K562 (cell line): ENCODE data around the gene RTF1. TPM values are rescaled to one million over a fixed set of nuclear protein-coding genes. Genes with fewer than 3 reads are reported as not detected.

ENCODE experiments used
- ATAC-seq: fragments of 200-7000 bp; cut with Tn5 transposase; 3 replicates; pipeline ENCODE4 v1.9.1; 2020; ENCODE audit warnings: moderate library complexity
- BruUV-seq: library from RNA; stranded (reverse); fragments of 400-500 nt; replicated peaks from 2 replicates; lab custom pipeline; 2021; lab: Mats Ljungman, UMichigan
- CTCF ChIA-PET: fragments of 300-600 bp; formaldehyde crosslinking; extraction: SDS; loops from one replicate; lab custom pipeline; 2021; ENCODE audit warnings: low intra/inter-chr PET ratio; lab: Yijun Ruan, JAX
- POLR2A ChIA-PET: fragments of 300-600, 350-650 bp; sonication (Branson Sonifier 250); formaldehyde crosslinking; extraction: SDS; loops from one replicate; lab custom pipeline; 2021; ENCODE audit warnings: antibody characterized with exemption, inconsistent platforms; lab: Yijun Ruan, JAX
- DNase-seq, 4 experiments: peaks; one replicate each; pipeline versions ENCODE4 v3.0.0 to v3.0.0-alpha.2; 2011 to 2018; ENCODE audit warnings: low spot score in 3 of 4, mixed read lengths in 3 of 4; ENCODE audit errors: extremely low read depth in 1 of 4
- FAIRE-seq: peaks from 2 replicates; lab custom pipeline; 2011; peaks lifted over from hg19 to GRCh38; lab: Jason Lieb, UNC
- H2AFZ ChIP-seq: 2 replicates; pipeline ENCODE4 v1.6.0; 2011; ENCODE audit warnings: low read depth, low read length, control low read depth, inconsistent platforms
- H3K27ac ChIP-seq: fragments of 200-600 bp; 3 replicates; pipeline ENCODE4 v1.8.0; 2011; ENCODE audit warnings: low read depth, mild to moderate bottlenecking, control low read depth, inconsistent platforms, low read length, moderate library complexity, mixed read lengths; ENCODE audit errors: extremely low read depth
- H3K27me3 ChIP-seq, 2 experiments: fragments of 300-600 bp in 1 of 2; 2 replicates in 1 of 2; 3 replicates in 1 of 2; pipeline versions ENCODE4 v1.6.0 to v1.8.0; 2011; ENCODE audit warnings: inconsistent platforms in 2 of 2, low read length in 2 of 2, mild to moderate bottlenecking in 1 of 2, mixed read lengths in 1 of 2, moderate library complexity in 1 of 2; ENCODE audit not compliant: control insufficient read depth in 2 of 2, insufficient read depth in 2 of 2
- H3K36me3 ChIP-seq: fragments of 300-600 bp; 3 replicates; pipeline ENCODE4 v1.8.0; 2011; ENCODE audit warnings: mild to moderate bottlenecking, low read length, inconsistent platforms; ENCODE audit not compliant: control insufficient read depth, insufficient read depth
- H3K4me1 ChIP-seq, 2 experiments: fragments of 200-600 bp in 1 of 2; replicated peaks in 1 of 2; 2 replicates in 1 of 2; 3 replicates in 1 of 2; pipeline versions ENCODE4 v1.5.1 to v1.8.0; 2011; ENCODE audit warnings: inconsistent platforms in 2 of 2, low read length in 2 of 2, mild to moderate bottlenecking in 1 of 2, mixed read lengths in 1 of 2, moderate library complexity in 1 of 2; ENCODE audit not compliant: control insufficient read depth in 2 of 2, insufficient read depth in 2 of 2
- H3K4me2 ChIP-seq: 2 replicates; pipeline ENCODE4 v1.6.1; 2011; ENCODE audit warnings: low read length, control low read depth, inconsistent platforms, mixed read lengths; ENCODE audit not compliant: insufficient read depth
- H3K4me3 ChIP-seq: fragments of 200-600 bp; sonication (generic), shearing (Covaris generic); 2 replicates; pipeline ENCODE4 v1.5.1; 2016; ENCODE audit warnings: control low read depth, inconsistent platforms
- H3K79me2 ChIP-seq: fragments of 200-600 bp; 3 replicates; pipeline ENCODE4 v1.8.0; 2011; ENCODE audit warnings: low read length, inconsistent platforms; ENCODE audit not compliant: control insufficient read depth, insufficient read depth
- H3K9ac ChIP-seq, 2 experiments: 2 replicates each; pipeline versions ENCODE4 v1.6.0 to v1.6.1; 2011; ENCODE audit warnings: low read depth in 2 of 2, low read length in 2 of 2, control low read depth in 1 of 2, inconsistent platforms in 1 of 2, mild to moderate bottlenecking in 1 of 2, mixed read lengths in 1 of 2; ENCODE audit not compliant: insufficient read depth in 1 of 2
- H3K9me1 ChIP-seq: one replicate; pipeline ENCODE4 v1.6.0; 2011; ENCODE audit warnings: inconsistent platforms, mild to moderate bottlenecking, low read length, moderate library complexity; ENCODE audit not compliant: control insufficient read depth, insufficient read depth
- H3K9me3 ChIP-seq: replicated peaks from 2 replicates; pipeline ENCODE4 v1.5.1; 2011; ENCODE audit warnings: low read depth, low read length, inconsistent platforms; ENCODE audit not compliant: control insufficient read depth, insufficient read depth
- H4K20me1 ChIP-seq: replicated peaks from 2 replicates; pipeline ENCODE4 v1.6.1; 2011; ENCODE audit warnings: low read length, inconsistent platforms, mixed read lengths; ENCODE audit not compliant: control insufficient read depth, insufficient read depth
- ARID1B ChIP-seq: fragments of 450-650 bp; IDR thresholded peaks from 2 replicates; pipeline ENCODE4 v1.6.1; 2016; ENCODE audit warnings: antibody characterized with exemption, mild to moderate bottlenecking, inconsistent platforms
- ASH1L ChIP-seq: fragments of 450-650 bp; IDR thresholded peaks from 2 replicates; pipeline ENCODE4 v1.6.1; 2018; ENCODE audit warnings: borderline replicate concordance, mild to moderate bottlenecking, low read depth; ENCODE audit not compliant: partially characterized antibody
- CBX2 ChIP-seq: fragments of 200-600 bp; sonication (generic); IDR thresholded peaks from one replicate; pipeline ENCODE4 v1.6.1; 2012; ENCODE audit warnings: mild to moderate bottlenecking, low read length, inconsistent platforms; ENCODE audit not compliant: insufficient read depth, poor library complexity, severe bottlenecking
- CHD2 ChIP-seq: IDR thresholded peaks from 2 replicates; pipeline ENCODE4 v1.6.1; 2011; ENCODE audit warnings: low read depth, low read length
- ETV6 ChIP-seq, 3 experiments: fragments of 150-350 bp in 1 of 3; sonication (generic) in 1 of 3; formaldehyde crosslinking in 1 of 3; IDR thresholded peaks; 2 replicates each; pipeline versions ENCODE4 v1.6.1 to v1.8.0; 2014 to 2022; ENCODE audit warnings: borderline replicate concordance in 2 of 3, low read depth in 2 of 3, antibody characterized with exemption in 1 of 3, low read length in 1 of 3, mild to moderate bottlenecking in 1 of 3, missing genetic modification reagents in 1 of 3
- FOXJ3 ChIP-seq: sonication (generic); formaldehyde crosslinking; IDR thresholded peaks from 2 replicates; pipeline ENCODE4 v1.4.0; 2020; ENCODE audit warnings: mild to moderate bottlenecking, missing genetic modification reagents
- HOXB6 ChIP-seq: fragments of 250-450 bp; sonication (Bioruptor Pico); IDR thresholded peaks from 2 replicates; pipeline ENCODE4 v1.5.1; 2022; ENCODE audit warnings: mild to moderate bottlenecking, borderline replicate concordance
- LARP7 ChIP-seq: fragments of 450-650 bp; IDR thresholded peaks from 2 replicates; pipeline ENCODE4 v1.6.1; 2016
- MAFK ChIP-seq: IDR thresholded peaks from 2 replicates; pipeline ENCODE4 v1.6.1; 2011; ENCODE audit warnings: low read length, improper control_type of control experiment
- RAD21 ChIP-seq, 2 experiments: fragments of 250-450 bp in 1 of 2; fragments of 450-650 bp in 1 of 2; sonication (Bioruptor Pico) in 1 of 2; formaldehyde crosslinking in 1 of 2; IDR thresholded peaks in 1 of 2; conservative IDR thresholded peaks in 1 of 2; 2 replicates each; pipeline versions ENCODE4 v1.4.0 to v1.8.0; 2020 to 2022; ENCODE audit warnings: mild to moderate bottlenecking in 2 of 2, moderate library complexity in 1 of 2
- RFX1 ChIP-seq: fragments of 450-650 bp; IDR thresholded peaks from 2 replicates; pipeline ENCODE4 v1.6.1; 2016; ENCODE audit warnings: mild to moderate bottlenecking, moderate library complexity
- TEAD2 ChIP-seq: fragments of 450-650 bp; IDR thresholded peaks from 2 replicates; pipeline ENCODE4 v1.6.1; 2016; ENCODE audit warnings: missing genetic modification characterization, control low read depth, missing compliant biosample characterization
- TEAD4 ChIP-seq, 2 experiments: sonication (generic) in 1 of 2; formaldehyde crosslinking in 1 of 2; IDR thresholded peaks; 2 replicates each; pipeline versions ENCODE4 v1.6.1 to v1.8.0; 2012 to 2022; ENCODE audit warnings: borderline replicate concordance in 1 of 2, inconsistent platforms in 1 of 2, low read length in 1 of 2, mild to moderate bottlenecking in 1 of 2, missing genetic modification reagents in 1 of 2
- WGBS: fragments of 100-300 bp; shearing (Covaris generic); methylation state at CpG from one replicate; pipeline ENCODE4 v1.1.6; 2016; ENCODE audit warnings: low coverage, mixed read lengths; ENCODE audit not compliant: insufficient coverage; ENCODE audit errors: missing lambda C conversion rate; 5-methylcytosine and 5-hydroxymethylcytosine counted together
- in situ Hi-C: fragments of 300-500 bp; cut with MboI; formaldehyde crosslinking; loops from 4 replicates; pipeline ENCODE4 v1.15.0; 2018; ENCODE audit warnings: inconsistent platforms, mixed read lengths
- intact Hi-C: fragments of 100-400 bp; cut with micrococcal nuclease; formaldehyde crosslinking; loops from 2 replicates; pipeline ENCODE4 v1.14.2; 2022
- polyA plus RNA-seq, 8 experiments: library from polyadenylated mRNA; depleted of rRNA in 4 of 8; stranded (reverse) in 5 of 8; unstranded in 3 of 8; fragments of >200 nt; fragmentation: Nextera tagmentation in 2 of 8; fragmentation: Illumina TruSeq in 1 of 8; extraction: Ambion mirVana in 2 of 8; extraction: Trizol in 1 of 8; gene quantifications; 2 replicates each; pipeline versions ENCODE4 v1.2.1 to v1.2.3, GENCODE V29; 2011 to 2014; ENCODE audit warnings: inconsistent platforms in 1 of 8, missing spikeins in 1 of 8
- total RNA-seq, 7 experiments: library from RNA; depleted of rRNA in 6 of 7; stranded (reverse); fragments of >200 nt in 6 of 7; fragmentation: Illumina TruSeq in 2 of 7; extraction: Trizol in 2 of 7; gene quantifications; 2 replicates each; pipeline versions ENCODE4 v1.2.1 to v1.2.3, GENCODE V29; 2011 to 2021; ENCODE audit warnings: low replicate concordance in 1 of 7
- TF ChIP-seq, protein P1 (sequence below): fragments of 450-650 bp; IDR thresholded peaks from 2 replicates; pipeline ENCODE4 v1.6.1; 2018; ENCODE audit warnings: mild to moderate bottlenecking, low read depth; ENCODE audit not compliant: partially characterized antibody
- TF ChIP-seq, protein P2 (sequence below): fragments of 450-650 bp; formaldehyde crosslinking; IDR thresholded peaks from 2 replicates; pipeline ENCODE4 v1.4.0; 2020; ENCODE audit warnings: mild to moderate bottlenecking, mixed read lengths
- TF ChIP-seq, protein P3 (sequence below): IDR thresholded peaks from 2 replicates; pipeline ENCODE4 v1.6.1; 2016; ENCODE audit warnings: missing genetic modification characterization, missing compliant biosample characterization

RTF1 gene
- total and polyA plus RNA-seq, 9 of the 15 experiments (the other 6 are each of a cell fraction or from before 2014, with no cell fraction given) = 7.6 to 69.5 (median 31.5) TPM

DNA sequence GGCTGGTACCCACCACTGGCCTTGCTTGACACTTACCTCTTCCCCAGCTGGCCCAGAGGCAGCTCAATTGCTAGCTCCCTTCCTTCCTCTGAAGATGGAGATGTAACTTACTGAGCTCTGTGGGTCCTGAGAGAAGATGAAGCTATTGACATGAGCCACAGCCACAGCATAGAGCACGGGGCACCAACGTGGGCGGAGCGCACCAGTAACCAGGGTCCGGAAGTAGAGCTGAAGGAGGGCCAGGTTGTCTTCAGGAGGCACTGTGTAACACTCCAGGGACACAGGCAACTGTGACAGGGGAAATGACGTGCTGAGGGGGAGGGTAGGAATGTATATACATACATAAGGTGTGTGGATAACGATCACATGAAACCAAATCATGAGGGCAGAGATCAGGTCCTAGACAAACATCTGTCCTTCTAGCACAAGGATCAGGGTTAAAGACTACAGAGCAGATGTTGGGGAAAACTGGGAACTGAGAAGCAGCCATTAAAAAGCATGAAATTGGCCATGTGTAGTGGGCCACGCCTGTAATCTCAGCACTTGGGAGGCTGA lies 101.1 kb downstream of the RTF1 start:
- Histone ChIP-seq H3K79me2 (no peaks in the 10 kb centered on the region; the same call in 2 of the 3 replicates), H3K4me1 (peaks cover 9 to 19% of the 10 kb centered on the region in 2 experiments; a peak in 4 of 5 replicates), H3K9me1 (no peaks in the 10 kb centered on the region), H3K27ac (no peak overlapping the region), H3K9ac (no peak overlapping the region), H3K27me3 (no peaks in the 10 kb centered on the region), H3K36me3 (peaks cover 33% of the 10 kb centered on the region; the same call in 2 of the 3 replicates), H2AFZ (no peak overlapping the region), H3K9me3 (no peaks in the 10 kb centered on the region), H3K4me3 (no peak overlapping the region), H3K4me2 (no peak overlapping the region), H4K20me1 (no peaks in the 10 kb centered on the region; the same call in 1 of the 2 replicates)
- 82% methylated on average over 8 of the region's 8 CpGs for WGBS
- in situ Hi-C loops = no loop called here
- DNase-seq (no peak), ATAC-seq (no peak), FAIRE-seq (no peak)
- no TSS peak for BruUV-seq
- ChIA-PET CTCF (no interaction called here), POLR2A (interaction anchor here (0.6 to 1.3 kb wide), 3 partner anchors 8 to 34 kb away, joined by 3 to 4 read pairs (median 3); no protein-coding TSS in a partner anchor)
- intact Hi-C loops = no loop called here
- TF ChIP-seq ETV6 (IDR thresholded peaks at IDR 0.05; ENCODE audit: borderline replicate concordance in 1 of 2, low read depth in 2 of 2, low read length in 1 of 2) (no peak), ETV6 (CRISPR knock-in tag; IDR thresholded peaks at IDR 0.05; ENCODE audit: borderline replicate concordance) (no peak), ASH1L (no peak), CHD2 (no peak), TEAD4 (IDR thresholded peaks at IDR 0.05; ENCODE audit: low read length) (no peak), TEAD4 (CRISPR knock-in tag; IDR thresholded peaks at IDR 0.05; ENCODE audit: borderline replicate concordance) (no peak), RFX1 (no peak), ARID1B (no peak), RAD21 (CRISPR knock-in tag; conservative IDR thresholded peaks at IDR 0.05 in 1 of 2, IDR thresholded peaks at IDR 0.05 in 1 of 2) (no peak), TEAD2 (no peak), LARP7 (no peak), FOXJ3 (CRISPR knock-in tag) (no peak), MAFK (no peak), CBX2 (no peak), HOXB6 (no peak)
- TF ChIP-seq, protein P1, sequence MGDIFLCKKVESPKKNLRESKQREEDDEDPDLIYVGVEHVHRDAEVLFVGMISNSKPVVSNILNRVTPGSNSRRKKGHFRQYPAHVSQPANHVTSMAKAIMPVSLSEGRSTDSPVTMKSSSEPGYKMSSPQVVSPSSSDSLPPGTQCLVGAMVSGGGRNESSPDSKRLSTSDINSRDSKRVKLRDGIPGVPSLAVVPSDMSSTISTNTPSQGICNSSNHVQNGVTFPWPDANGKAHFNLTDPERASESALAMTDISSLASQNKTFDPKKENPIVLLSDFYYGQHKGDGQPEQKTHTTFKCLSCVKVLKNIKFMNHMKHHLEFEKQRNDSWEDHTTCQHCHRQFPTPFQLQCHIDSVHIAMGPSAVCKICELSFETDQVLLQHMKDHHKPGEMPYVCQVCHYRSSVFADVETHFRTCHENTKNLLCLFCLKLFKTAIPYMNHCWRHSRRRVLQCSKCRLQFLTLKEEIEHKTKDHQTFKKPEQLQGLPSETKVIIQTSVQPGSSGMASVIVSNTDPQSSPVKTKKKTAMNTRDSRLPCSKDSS = no peak
- TF ChIP-seq, protein P2, sequence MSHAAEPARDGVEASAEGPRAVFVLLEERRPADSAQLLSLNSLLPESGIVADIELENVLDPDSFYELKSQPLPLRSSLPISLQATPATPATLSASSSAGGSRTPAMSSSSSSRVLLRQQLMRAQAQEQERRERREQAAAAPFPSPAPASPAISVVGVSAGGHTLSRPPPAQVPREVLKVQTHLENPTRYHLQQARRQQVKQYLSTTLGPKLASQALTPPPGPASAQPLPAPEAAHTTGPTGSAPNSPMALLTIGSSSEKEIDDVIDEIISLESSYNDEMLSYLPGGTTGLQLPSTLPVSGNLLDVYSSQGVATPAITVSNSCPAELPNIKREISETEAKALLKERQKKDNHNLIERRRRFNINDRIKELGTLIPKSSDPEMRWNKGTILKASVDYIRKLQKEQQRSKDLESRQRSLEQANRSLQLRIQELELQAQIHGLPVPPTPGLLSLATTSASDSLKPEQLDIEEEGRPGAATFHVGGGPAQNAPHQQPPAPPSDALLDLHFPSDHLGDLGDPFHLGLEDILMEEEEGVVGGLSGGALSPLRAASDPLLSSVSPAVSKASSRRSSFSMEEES (CRISPR knock-in tag) = no peak
- TF ChIP-seq, protein P3, sequence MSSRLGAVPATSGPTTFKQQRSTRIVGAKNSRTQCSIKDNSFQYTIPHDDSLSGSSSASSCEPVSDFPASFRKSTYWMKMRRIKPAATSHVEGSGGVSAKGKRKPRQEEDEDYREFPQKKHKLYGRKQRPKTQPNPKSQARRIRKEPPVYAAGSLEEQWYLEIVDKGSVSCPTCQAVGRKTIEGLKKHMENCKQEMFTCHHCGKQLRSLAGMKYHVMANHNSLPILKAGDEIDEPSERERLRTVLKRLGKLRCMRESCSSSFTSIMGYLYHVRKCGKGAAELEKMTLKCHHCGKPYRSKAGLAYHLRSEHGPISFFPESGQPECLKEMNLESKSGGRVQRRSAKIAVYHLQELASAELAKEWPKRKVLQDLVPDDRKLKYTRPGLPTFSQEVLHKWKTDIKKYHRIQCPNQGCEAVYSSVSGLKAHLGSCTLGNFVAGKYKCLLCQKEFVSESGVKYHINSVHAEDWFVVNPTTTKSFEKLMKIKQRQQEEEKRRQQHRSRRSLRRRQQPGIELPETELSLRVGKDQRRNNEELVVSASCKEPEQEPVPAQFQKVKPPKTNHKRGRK = no peak
